ENCODE results near the gene PCDHA4.

The PCDHA4 gene

DNA sequence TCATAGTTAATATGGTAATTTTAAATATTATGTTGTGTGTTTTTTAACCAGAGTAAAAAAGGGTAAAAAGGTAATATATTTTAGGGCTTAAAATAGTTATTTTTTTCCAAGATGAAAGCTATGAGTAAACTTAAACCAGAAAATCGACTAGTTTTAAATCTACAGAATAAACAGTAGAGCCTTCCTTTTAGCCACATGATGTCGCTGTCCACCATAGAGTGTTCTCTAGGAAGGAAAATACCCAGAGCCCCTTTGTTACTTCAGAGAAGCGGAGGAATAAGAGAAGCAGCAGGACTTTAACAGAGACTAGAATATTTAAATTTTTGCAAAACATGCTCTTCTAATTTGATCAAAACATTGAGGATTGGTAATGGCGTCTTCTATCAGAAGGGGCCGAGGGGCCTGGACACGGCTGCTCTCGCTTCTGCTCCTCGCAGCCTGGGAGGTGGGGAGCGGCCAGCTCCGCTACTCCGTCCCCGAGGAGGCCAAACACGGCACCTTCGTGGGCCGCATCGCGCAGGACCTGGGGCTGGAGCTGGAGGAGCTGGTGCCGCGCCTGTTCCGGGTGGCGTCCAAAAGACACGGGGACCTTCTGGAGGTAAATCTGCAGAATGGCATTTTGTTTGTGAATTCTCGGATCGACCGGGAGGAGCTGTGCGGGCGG lies 12.1 kb upstream of the PCDHA4 start, which contains the start of gene PCDHA2:
Gene PCDHA2 (plus strand): TSS at position 258 of the 664 bp plus-strand sequence.
- ChIA-PET POLR2A (no interaction called here), CTCF (interaction anchor here (0.6 to 1.9 kb wide), 5 partner anchors 10 to 47 kb away, joined by 3 to 6 read pairs (median 4); partner anchors contain the start of genes PCDHA1 and PCDHA4)
- Histone ChIP-seq H3K9me3 (ENCODE audit: control insufficient read depth, insufficient read depth, low read depth, low read length) (no peaks in the 10 kb centered on the region), H3K4me3 (ENCODE audit: low read depth, low read length) (no peak within 1 kb of the TSS), H3K27ac (ENCODE audit: extremely low read depth, low read depth, low read length) (no peak within 1 kb of the TSS), H3K4me1 (ENCODE audit: control insufficient read depth, insufficient read depth, low read length) (no peaks in the 10 kb centered on the region), H3K36me3 (ENCODE audit: control insufficient read depth in 2 of 2, insufficient read depth in 1 of 2, low read length in 2 of 2) (no peaks in the 10 kb centered on the region)
- no peak for TF ChIP-seq ZNF10 (tag by site-specific recombination; IDR thresholded peaks at IDR 0.05)
- no peak for TF ChIP-seq EGR2 (tag by site-specific recombination; IDR thresholded peaks at IDR 0.05; ENCODE audit: low read depth)
- peak; percentile 20; the same call in 1 of the 2 replicates for TF ChIP-seq ZNF654 (tag by site-specific recombination; IDR thresholded peaks at IDR 0.05; ENCODE audit: low read depth)
- no peak for TF ChIP-seq ZNF146 (tag by site-specific recombination; IDR thresholded peaks at IDR 0.05)
- TF ChIP-seq ZNF777 (tag by site-specific recombination; IDR thresholded peaks at IDR 0.05; ENCODE audit: borderline replicate concordance), result no peak
- TF ChIP-seq ZNF19 (tag by site-specific recombination; IDR thresholded peaks at IDR 0.05; ENCODE audit: low read depth), result no peak
- no peak for TF ChIP-seq ZNF350 (tag by site-specific recombination; IDR thresholded peaks at IDR 0.05)
- no peak for TF ChIP-seq ZNF426 (tag by site-specific recombination; IDR thresholded peaks at IDR 0.05)

DNA sequence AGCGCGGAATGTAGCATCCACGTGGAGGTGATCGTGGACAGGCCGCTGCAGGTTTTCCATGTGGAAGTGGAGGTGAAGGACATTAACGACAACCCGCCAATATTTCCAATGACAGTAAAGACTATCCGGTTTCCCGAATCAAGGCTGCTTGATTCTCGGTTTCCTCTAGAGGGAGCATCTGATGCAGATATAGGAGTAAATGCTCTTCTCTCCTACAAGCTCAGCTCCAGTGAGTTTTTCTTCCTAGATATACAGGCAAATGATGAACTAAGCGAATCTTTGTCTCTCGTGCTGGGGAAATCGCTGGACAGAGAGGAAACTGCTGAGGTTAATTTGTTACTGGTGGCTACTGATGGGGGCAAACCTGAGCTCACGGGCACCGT lies 11.6 kb upstream of the PCDHA4 start:
- Histone ChIP-seq H3K4me3 (ENCODE audit: low read depth, low read length) (no peak overlapping the region), H3K9me3 (ENCODE audit: control insufficient read depth, insufficient read depth, low read depth, low read length) (no peaks in the 10 kb centered on the region), H3K27ac (ENCODE audit: extremely low read depth, low read depth, low read length) (no peak overlapping the region), H3K36me3 (ENCODE audit: control insufficient read depth in 2 of 2, insufficient read depth in 1 of 2, low read length in 2 of 2) (no peaks in the 10 kb centered on the region), H3K4me1 (ENCODE audit: control insufficient read depth, insufficient read depth, low read length) (no peaks in the 10 kb centered on the region)
- POLR2A ChIA-PET, result no interaction called here
- TF ChIP-seq ZNF184 (tag by site-specific recombination; IDR thresholded peaks at IDR 0.05) (no peak), ZNF610 (tag by site-specific recombination; IDR thresholded peaks at IDR 0.05; ENCODE audit: borderline replicate concordance) (no peak), ZNF37A (tag by site-specific recombination; IDR thresholded peaks at IDR 0.05) (no peak), ZNF670 (tag by site-specific recombination; IDR thresholded peaks at IDR 0.05; ENCODE audit: low read depth) (no peak), ZNF529 (tag by site-specific recombination; IDR thresholded peaks at IDR 0.05; ENCODE audit: insufficient replicate concordance) (no peak), ZNF76 (tag by site-specific recombination; IDR thresholded peaks at IDR 0.05; ENCODE audit: borderline replicate concordance, low read depth) (no peak), ZBTB7A (tag by site-specific recombination; IDR thresholded peaks at IDR 0.05; ENCODE audit: low read depth) (no peak), EGR2 (tag by site-specific recombination; IDR thresholded peaks at IDR 0.05; ENCODE audit: low read depth) (no peak), ZNF707 (tag by site-specific recombination; IDR thresholded peaks at IDR 0.05) (no peak), GLIS1 (tag by site-specific recombination; IDR thresholded peaks at IDR 0.05) (no peak), KLF16 (tag by site-specific recombination; IDR thresholded peaks at IDR 0.05) (no peak), TCF7L2 (IDR thresholded peaks at IDR 0.05; ENCODE audit: borderline replicate concordance, low read depth, low read length) (no peak), ZNF530 (tag by site-specific recombination; IDR thresholded peaks at IDR 0.05; ENCODE audit: low read depth) (no peak), ZNF169 (tag by site-specific recombination; IDR thresholded peaks at IDR 0.05) (no peak)
- TF ChIP-seq, protein P1, sequence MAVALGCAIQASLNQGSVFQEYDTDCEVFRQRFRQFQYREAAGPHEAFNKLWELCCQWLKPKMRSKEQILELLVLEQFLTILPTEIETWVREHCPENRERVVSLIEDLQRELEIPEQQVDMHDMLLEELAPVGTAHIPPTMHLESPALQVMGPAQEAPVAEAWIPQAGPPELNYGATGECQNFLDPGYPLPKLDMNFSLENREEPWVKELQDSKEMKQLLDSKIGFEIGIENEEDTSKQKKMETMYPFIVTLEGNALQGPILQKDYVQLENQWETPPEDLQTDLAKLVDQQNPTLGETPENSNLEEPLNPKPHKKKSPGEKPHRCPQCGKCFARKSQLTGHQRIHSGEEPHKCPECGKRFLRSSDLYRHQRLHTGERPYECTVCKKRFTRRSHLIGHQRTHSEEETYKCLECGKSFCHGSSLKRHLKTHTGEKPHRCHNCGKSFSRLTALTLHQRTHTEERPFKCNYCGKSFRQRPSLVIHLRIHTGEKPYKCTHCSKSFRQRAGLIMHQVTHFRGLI (tag by site-specific recombination; IDR thresholded peaks at IDR 0.05), result no peak
- TF ChIP-seq, protein P2, sequence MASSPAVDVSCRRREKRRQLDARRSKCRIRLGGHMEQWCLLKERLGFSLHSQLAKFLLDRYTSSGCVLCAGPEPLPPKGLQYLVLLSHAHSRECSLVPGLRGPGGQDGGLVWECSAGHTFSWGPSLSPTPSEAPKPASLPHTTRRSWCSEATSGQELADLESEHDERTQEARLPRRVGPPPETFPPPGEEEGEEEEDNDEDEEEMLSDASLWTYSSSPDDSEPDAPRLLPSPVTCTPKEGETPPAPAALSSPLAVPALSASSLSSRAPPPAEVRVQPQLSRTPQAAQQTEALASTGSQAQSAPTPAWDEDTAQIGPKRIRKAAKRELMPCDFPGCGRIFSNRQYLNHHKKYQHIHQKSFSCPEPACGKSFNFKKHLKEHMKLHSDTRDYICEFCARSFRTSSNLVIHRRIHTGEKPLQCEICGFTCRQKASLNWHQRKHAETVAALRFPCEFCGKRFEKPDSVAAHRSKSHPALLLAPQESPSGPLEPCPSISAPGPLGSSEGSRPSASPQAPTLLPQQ (tag by site-specific recombination; IDR thresholded peaks at IDR 0.05), result no peak
- CTCF ChIA-PET, result interaction anchor here (0.6 to 1.9 kb wide), 4 partner anchors 10 to 46 kb away, joined by 3 to 6 read pairs (median 4); partner anchors contain the start of genes PCDHA1 and PCDHA4
